Cardiac muscle cell (in vitro differentiated cells and primary cell): Measurements from ENCODE around the gene PUDP. TPM values are rescaled to one million over a fixed set of nuclear protein-coding genes. Genes with fewer than 3 reads are reported as not detected.
A peak's percentile ranks its signal among the peaks of the same experiment; 100 is the strongest.
"Not testable (repeated sequence)": the region's sequence is repeated elsewhere in the genome, so short reads cannot be mapped to it uniquely, and the experiment has no call there.

ENCODE experiments used
- DNase-seq, 2 donors: peaks; one replicate each; pipeline versions ENCODE4 v3.0.0 to v3.0.0-alpha.2; 2010 to 2017; ENCODE audit warnings: low read depth in 1 of 2, low spot score in 1 of 2
- H3K27ac ChIP-seq: fragments of 200-600 bp; sonication (generic); 2 replicates; pipeline ENCODE4 v1.5.1; 2016
- H3K27me3 ChIP-seq: fragments of 200-600 bp; sonication (generic); 2 replicates; pipeline ENCODE4 v1.6.0; 2016; ENCODE audit warnings: control low read depth
- H3K36me3 ChIP-seq: fragments of 200-600 bp; sonication (generic); 2 replicates; pipeline ENCODE4 v1.5.1; 2016; ENCODE audit warnings: control low read depth
- H3K4me1 ChIP-seq: fragments of 200-600 bp; sonication (generic); 2 replicates; pipeline ENCODE4 v1.8.1; 2017; ENCODE audit warnings: low read depth, mild to moderate bottlenecking, mixed run types
- H3K4me3 ChIP-seq: fragments of 200-600 bp; sonication (generic); 2 replicates; pipeline ENCODE4 v1.5.1; 2016; ENCODE audit warnings: mild to moderate bottlenecking
- H3K9me3 ChIP-seq: fragments of 200-600 bp; sonication (generic); 2 replicates; pipeline ENCODE4 v1.5.1; 2017; ENCODE audit warnings: low read depth, mild to moderate bottlenecking, control low read depth
- polyA plus RNA-seq: library from polyadenylated mRNA; unstranded; fragments of >200 nt; fragmentation: Nextera tagmentation; extraction: Ambion mirVana; gene quantifications from 2 replicates; pipeline ENCODE4 v1.2.1, GENCODE V29; 2016
- total RNA-seq: library from RNA; depleted of rRNA; stranded (reverse); fragments of >200 nt; gene quantifications from 2 replicates; pipeline ENCODE4 v1.2.3, GENCODE V29; 2016
- TF ChIP-seq, protein P1 (sequence below): IDR thresholded peaks from 2 replicates; pipeline ENCODE4 v1.5.1; 2012; ENCODE audit warnings: low read depth, mild to moderate bottlenecking, low read length

Gene PUDP
- total and polyA plus RNA-seq, 2 experiments from 2014 or later, result 81.5 to 105 TPM

DNA sequence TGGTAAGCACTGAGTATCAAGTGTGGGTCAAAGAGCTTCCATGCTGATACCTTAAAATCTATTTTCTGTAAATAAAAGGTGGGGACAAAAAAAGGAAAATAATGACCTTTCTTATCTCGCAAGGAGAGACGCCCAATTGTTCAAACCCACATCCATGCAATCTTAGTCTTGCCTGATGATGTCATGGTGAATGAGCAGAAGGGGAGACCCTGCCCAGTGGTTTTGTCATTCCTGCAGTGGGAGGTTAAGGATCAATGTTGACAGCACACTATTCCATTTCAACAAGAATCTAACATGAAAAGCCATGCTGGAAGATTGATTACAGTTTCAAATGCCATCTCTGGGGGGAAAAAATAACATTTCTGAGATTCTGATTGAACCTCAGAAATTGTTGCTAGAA lies 40.7 kb upstream of the PUDP start:
- no peak overlapping the region for H3K4me3 ChIP-seq
- H3K27ac ChIP-seq, result no peak overlapping the region
- H3K27me3 ChIP-seq, result no peaks in the 10 kb centered on the region
- H3K4me1 ChIP-seq, result no peaks in the 10 kb centered on the region
- DNase-seq, result no peak
- TF ChIP-seq, protein P1, sequence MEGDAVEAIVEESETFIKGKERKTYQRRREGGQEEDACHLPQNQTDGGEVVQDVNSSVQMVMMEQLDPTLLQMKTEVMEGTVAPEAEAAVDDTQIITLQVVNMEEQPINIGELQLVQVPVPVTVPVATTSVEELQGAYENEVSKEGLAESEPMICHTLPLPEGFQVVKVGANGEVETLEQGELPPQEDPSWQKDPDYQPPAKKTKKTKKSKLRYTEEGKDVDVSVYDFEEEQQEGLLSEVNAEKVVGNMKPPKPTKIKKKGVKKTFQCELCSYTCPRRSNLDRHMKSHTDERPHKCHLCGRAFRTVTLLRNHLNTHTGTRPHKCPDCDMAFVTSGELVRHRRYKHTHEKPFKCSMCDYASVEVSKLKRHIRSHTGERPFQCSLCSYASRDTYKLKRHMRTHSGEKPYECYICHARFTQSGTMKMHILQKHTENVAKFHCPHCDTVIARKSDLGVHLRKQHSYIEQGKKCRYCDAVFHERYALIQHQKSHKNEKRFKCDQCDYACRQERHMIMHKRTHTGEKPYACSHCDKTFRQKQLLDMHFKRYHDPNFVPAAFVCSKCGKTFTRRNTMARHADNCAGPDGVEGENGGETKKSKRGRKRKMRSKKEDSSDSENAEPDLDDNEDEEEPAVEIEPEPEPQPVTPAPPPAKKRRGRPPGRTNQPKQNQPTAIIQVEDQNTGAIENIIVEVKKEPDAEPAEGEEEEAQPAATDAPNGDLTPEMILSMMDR, result no peak
- H3K9me3 ChIP-seq, result no peaks in the 10 kb centered on the region
- H3K36me3 ChIP-seq, result no peaks in the 10 kb centered on the region

DNA sequence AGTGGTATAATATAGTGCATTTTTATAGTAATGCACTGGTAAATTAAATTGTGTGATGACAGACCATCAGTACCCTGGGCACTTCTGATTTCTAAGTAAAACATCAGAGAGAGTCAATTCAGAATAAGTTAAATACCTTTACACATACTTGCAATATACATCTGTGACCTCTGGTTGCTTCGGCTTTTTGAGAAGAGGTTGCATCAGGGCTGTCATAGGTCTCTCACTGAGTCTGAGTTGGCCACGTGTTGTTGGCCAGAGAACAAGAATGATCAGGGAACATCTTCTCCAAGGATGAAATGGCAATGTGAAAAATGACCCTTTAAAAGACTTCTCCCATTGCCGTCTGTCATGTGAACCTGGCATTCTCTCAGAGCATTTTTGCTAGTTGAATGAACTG lies 36.9 kb upstream of the PUDP start:
- TF ChIP-seq, protein P1, result no peak
- DNase-seq, result no peak
- H3K4me3 ChIP-seq, result no peak overlapping the region

DNA sequence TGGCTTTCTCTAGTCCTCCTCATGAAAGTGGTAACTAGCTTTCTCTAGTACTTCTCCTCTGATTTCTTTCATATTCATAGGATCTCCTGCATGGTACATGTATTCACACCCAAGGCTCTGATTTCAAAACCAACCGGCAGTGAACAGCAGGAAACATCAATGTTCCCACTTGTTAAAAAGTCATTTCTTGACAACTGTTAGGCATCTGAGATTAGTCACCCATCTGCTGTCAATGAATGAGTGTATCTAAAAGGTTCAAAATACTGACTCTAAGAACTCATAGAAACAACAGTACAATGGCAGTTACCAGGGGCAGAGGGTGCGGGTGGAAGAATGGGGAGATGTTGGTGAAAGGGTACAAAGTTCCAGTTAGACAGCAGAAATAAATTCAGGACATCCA lies 31.5 kb upstream of the PUDP start:
- Histone ChIP-seq H3K4me3 (no peak overlapping the region), H3K9me3 (no peaks in the 10 kb centered on the region), H3K4me1 (no peaks in the 10 kb centered on the region), H3K27ac (no peak overlapping the region), H3K27me3 (no peaks in the 10 kb centered on the region), H3K36me3 (no peaks in the 10 kb centered on the region)
- no peak for DNase-seq
- TF ChIP-seq, protein P1, result no peak

More for the DNA sequence above, 36.9 kb upstream of the PUDP start:
- Histone ChIP-seq H3K27ac (no peak overlapping the region), H3K9me3 (no peaks in the 10 kb centered on the region), H3K27me3 (no peaks in the 10 kb centered on the region), H3K4me1 (no peaks in the 10 kb centered on the region), H3K36me3 (no peaks in the 10 kb centered on the region)

DNA sequence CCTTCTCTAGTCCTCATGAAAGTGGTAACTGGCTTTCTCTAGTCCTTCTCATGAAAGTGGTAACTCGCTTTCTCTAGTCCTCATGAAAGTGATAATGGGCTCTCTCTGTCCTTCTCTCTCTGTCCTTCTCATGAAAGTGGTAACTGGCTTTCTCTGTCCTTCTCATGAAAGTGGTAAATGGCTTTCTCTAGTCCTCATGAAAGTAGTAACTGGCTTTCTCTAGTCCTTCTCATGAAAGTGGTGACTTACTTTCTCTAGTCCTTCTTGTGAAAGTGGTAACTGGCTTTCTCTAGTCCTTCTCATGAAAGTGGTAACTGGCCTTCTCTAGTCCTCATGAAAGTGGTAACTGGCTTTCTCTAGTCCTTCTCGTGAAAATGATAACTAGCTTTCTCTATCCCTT lies 30.9 kb upstream of the PUDP start:
- DNase-seq, H3K27me3 ChIP-seq, H3K9me3 ChIP-seq, H3K36me3 ChIP-seq, H3K4me1 ChIP-seq, H3K27ac ChIP-seq, H3K4me3 ChIP-seq: not testable (repeated sequence)

DNA sequence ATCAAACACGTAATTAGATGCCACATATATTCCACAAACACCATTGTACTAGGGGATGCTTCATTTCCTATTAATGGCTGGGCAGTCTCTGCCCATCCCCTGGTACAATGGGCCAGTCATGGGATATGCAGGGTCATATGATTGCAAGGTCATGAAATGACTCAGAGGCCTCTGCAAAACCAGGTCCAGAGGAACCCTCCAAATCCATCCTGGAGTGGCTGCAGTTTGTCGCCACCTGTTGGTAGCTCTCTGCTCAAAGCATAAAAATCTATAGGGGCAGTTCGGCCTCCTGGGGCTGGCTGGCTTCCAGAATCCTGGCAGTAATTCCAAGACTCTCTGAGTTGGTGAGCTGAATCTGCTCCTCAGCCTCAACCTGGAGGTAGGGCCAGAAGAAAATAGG lies 22.9 kb upstream of the PUDP start:
- DNase-seq, result peak; percentile 13 to 34
- Histone ChIP-seq H3K27me3 (no peaks in the 10 kb centered on the region), H3K9me3 (no peaks in the 10 kb centered on the region), H3K27ac (no peak overlapping the region), H3K4me1 (no peaks in the 10 kb centered on the region), H3K4me3 (no peak overlapping the region), H3K36me3 (no peaks in the 10 kb centered on the region)
- TF ChIP-seq, protein P1, result no peak

DNA sequence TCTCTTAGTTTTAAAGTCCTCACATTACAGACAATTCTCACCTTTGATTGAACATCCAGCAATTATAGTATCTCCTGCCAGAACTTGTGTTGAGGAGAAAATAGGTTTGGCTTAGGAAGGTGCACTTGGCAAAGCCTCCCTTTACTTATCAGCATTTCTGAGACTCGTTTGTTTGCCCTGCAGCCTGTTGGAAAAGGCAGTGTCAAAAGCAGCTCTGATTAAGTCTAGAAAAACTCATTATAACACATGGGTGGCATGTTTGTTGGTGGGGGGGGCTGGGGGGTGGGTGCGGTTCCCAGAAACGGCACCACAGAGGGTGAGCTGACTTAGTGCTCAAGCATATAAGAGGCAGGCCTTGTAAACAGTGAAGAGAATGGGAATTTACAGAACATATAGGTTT lies 21.7 kb upstream of the PUDP start:
- DNase-seq, result no peak
- Histone ChIP-seq H3K4me3 (no peak overlapping the region), H3K36me3 (no peaks in the 10 kb centered on the region), H3K27me3 (no peaks in the 10 kb centered on the region), H3K27ac (no peak overlapping the region), H3K4me1 (no peaks in the 10 kb centered on the region), H3K9me3 (no peaks in the 10 kb centered on the region)
- TF ChIP-seq, protein P1, result no peak
